ENCODE data around the gene SPNS3.

- TF ChIP-seq CTCF (IDR thresholded peaks at IDR 0.05; ENCODE audit: low read depth, low read length, poor library complexity, severe bottlenecking) (no peak), EZH2phosphoT487 (IDR thresholded peaks at IDR 0.05; ENCODE audit: borderline replicate concordance, low read length) (no peak)
Observed at GRCh38 chr17:4442582-4442981, 8.8 kb downstream of the SPNS3 start.

Measured in DOHH2 (cell line).